GF-D8 (cell line): Measurements from ENCODE around the gene PDPR.
"Not testable (repeated sequence)": the region's sequence is repeated elsewhere in the genome, so short reads cannot be mapped to it uniquely, and the experiment has no call there.

Experiments
- DNase-seq: peaks from one replicate; lab custom pipeline; 2025; lab: John Stamatoyannopoulos, UW

PDPR gene

GRCh38 chr16:70113982-70114826 is at the start of gene PDPR:
Gene PDPR (plus strand): TSS chr16:70114332. CDS start chr16:70120493, 6,161 bp downstream.
- DNase-seq = peak; percentile 78

DNA sequence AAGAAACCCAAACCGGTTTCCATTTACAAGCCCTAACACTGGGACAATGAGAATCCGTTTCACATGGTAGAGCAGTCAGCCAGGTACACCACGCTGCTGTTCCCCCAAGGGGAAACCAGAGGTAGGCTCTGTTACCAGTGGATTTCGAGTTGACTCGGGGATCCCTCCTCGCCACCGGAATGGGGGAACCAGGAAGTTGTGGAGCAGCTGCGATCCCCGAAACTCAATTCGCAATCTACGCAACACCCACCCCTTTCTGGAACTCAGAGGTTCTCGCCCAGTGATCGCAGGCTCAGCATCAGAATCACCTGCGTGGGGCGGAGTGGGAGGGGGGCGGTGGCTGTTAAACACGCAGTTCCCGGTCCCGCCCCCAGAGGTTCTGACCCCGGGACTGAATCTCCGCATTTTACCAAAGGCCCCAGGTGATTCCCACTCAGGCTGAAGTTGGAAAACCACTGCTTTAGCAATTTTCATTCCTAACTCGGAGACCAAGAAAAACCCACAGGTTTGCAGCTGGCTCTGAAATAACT is 49.2 kb upstream of the PDPR start:
- not testable (repeated sequence) for DNase-seq

GRCh38 chr16:70065376-70065745 is 48.8 kb upstream of the PDPR start:
- not testable (repeated sequence) for DNase-seq

DNA sequence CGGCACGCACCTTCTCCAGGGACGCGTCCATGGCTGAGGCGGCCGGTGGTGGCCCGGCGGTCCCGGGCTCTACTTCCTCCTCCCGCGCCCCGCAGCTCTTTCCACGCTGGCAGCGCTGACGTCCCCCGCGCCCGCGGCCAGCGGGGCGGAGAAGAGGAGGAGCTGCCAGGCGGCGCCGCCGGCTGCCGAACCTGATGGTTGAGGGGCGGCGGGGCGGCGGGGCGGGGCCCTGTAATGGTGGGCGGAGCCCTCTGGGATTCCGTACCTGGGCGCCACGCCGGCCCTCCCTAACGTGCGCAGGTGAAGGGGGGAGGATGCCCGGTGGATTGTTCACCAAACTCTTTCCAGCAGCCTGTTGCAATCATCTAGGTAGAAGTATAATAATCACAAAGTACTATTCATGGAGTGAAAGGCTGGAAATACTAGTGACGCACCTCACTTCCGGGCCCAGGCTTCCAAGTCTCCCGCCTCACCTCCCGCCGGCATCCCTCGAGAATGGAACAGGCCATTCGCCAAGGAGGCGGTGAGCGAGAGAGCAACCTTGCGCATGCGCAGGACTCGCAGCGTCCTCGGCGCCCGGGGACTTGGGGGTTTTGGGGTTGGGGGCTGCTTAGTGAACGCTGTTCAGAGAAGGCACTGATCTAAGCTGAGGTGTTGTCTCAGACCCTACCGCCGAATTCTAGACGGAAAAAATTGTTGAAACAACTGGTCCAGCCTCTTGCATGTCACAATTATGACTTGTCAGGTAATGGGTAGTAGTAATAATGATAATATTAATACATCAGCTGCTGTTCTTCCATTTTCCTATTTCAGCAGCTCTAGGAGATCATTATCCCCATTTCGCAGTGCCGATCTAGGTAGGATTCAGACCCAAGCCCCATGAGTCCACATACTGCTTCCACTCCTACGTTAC is 48.1 kb upstream of the PDPR start:
- DNase-seq = peak; percentile 72

DNA sequence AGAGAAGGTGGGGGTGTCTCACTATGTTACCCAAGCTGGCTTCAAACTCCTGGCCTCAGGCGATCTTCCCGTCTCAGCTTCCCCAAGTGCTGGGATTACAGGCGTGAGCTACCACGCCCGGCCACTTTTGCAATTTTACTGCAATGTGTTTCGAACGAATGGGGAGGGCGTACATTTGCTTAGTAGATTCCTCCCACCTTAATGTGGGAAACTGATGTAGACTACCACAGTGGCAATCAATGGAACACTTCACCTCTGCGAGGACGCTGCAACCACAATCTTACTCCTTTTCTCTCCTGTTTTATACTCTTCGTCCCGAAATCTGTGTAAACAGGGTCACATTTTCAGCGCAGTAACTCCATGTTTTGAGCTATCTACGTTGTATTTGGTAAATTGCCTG is 47.4 kb upstream of the PDPR start:
- DNase-seq = not testable (repeated sequence)

DNA sequence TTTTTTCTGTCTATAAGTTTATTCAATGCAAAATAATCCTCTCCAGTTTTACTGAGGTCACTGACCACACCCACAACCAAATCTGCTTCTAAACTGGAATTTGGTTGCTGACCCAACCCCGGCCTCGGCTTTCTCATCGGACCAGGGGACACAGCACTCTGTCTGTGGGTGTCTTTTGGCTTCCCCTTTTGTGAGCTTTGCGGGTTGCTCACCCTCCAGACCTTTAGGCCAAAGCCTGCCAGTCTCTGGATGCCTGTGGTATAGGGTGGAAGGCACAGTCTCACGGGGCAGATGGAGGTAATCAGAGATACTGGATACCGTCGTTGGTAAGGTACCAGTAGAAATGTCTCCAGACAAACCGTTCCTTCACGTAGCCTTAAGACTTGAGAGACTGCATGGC is 35.1 kb upstream of the PDPR start:
- DNase-seq = not testable (repeated sequence)

DNA sequence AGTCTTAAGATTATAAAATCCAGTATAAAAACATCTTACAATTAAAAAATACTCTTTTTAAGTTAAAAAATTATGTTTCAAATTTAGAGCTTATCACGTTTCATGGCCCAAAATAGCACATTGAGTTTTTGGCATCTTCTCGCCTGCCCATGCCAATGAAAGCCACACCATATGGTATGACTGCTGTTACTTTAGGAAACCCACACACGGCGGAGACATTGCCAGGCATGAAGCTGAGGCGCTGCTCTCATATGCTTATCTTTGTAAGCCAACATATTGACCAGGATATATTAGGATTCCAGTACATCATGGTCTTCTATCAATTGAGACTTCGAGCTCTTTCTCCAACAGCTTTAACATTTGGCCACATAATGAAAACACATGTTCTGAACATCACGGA is 32.9 kb upstream of the PDPR start:
- DNase-seq = not testable (repeated sequence)

GRCh38 chr16:70083931-70084330 is 30.2 kb upstream of the PDPR start:
- not testable (repeated sequence) for DNase-seq

GRCh38 chr16:70088160-70088559 is 26.0 kb upstream of the PDPR start:
- not testable (repeated sequence) for DNase-seq

- not testable (repeated sequence) for DNase-seq
Observed at GRCh38 chr16:70088877-70089276, 25.3 kb upstream of the PDPR start.

DNA sequence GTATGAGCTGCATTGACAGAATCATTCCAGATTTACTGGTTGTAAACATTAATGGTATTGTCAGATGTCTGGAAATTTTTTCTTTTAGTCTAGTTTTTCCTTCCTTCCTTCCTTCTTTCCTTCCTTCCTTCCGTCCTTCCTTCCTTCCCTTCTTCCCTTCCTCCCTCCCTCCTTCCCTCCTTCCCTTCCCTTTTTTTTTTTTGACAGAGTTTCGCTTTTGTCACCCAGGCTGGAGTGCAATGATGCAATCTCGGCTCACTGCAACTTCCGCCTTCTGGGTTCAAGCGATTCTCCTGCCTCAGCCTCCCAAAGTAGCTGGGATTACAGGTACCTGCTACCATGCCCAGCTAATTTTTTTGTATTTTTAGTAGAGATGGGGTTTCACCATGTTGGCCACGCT is 24.8 kb upstream of the PDPR start:
- not testable (repeated sequence) for DNase-seq

- not testable (repeated sequence) for DNase-seq
Observed at GRCh38 chr16:70091104-70091503, 23.0 kb upstream of the PDPR start.

GRCh38 chr16:70094096-70094495 is 20.0 kb upstream of the PDPR start:
- DNase-seq = not testable (repeated sequence)

DNA sequence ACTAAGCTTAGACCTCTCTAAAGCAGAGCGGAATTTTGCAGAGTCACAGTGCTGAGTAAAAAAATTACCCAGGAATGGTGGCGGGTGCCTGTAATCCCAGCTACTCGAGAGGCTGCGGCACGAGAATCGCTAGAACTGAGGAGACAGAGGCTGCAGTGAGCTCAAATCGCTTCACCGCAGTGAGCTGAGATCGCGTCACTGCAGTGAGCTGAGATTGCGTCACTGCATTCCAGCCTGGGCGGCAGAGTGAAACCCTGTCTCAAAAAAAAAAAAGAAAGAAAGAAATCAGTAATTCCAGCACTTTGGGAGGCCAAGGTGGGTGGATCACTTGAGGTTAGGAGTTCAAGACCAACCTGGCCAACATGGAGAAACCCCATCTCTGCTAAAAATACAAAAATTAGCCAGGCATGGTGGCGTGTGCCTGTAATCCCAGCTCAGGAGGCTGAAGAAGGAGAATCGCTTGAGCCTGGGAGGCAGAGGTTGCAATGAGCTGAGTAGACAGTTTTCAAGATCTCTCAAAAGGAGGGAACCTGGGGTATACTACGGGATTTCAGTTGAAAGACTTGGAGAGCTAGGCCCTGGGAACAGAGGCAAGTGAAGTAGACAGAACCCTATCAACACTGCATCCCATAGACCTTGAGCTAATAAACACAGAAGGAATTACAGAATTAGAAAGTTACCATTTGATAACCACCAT is 4.4 kb upstream of the PDPR start:
- DNase-seq = not testable (repeated sequence)

GRCh38 chr16:70112162-70112561 is 2.0 kb upstream of the PDPR start:
- not testable (repeated sequence) for DNase-seq

GRCh38 chr16:70113599-70113981 is 542 bp upstream of the PDPR start:
- DNase-seq = not testable (repeated sequence)

GRCh38 chr16:70118354-70118753 is 4.2 kb downstream of the PDPR start:
- DNase-seq = not testable (repeated sequence)

GRCh38 chr16:70118776-70119175 is 4.6 kb downstream of the PDPR start:
- not testable (repeated sequence) for DNase-seq

DNA sequence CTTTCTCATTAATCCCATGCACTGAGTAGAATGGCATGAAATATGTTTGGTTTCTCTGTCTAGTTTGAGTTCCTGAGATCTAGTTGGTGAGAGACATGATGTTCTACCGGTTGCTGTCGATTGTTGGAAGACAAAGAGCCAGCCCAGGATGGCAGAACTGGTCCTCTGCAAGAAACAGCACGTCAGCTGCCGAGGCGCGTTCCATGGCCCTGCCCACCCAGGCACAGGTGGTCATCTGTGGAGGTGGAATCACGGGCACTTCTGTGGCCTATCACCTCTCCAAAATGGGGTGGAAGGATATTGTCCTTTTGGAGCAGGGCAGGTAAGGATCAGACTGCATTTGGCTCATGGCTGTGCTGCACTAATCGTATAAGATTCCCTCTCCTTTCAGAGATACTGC is 6.3 kb downstream of the PDPR start:
- not testable (repeated sequence) for DNase-seq

GRCh38 chr16:70123822-70124221 is 9.7 kb downstream of the PDPR start:
- not testable (repeated sequence) for DNase-seq

DNA sequence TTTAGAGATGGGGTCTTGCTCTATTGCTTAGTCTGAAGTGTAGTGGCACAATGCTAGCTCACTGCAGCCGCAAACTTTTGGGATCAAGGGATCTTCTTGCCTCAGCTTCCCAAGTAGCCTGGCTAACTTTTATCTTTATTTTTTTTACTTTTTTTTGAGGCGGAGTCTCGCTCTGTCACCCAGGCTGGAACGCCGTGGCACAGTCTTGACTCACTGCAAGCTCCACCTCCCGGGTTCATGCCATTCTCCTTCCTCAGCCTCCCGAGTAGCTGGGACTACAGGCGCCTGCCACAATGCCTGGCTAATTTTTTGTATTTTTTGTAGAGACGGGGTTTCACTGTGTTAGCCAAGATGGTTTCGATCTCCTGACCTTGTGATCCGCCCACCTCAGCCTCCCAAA is 12.1 kb downstream of the PDPR start:
- DNase-seq = not testable (repeated sequence)

DNA sequence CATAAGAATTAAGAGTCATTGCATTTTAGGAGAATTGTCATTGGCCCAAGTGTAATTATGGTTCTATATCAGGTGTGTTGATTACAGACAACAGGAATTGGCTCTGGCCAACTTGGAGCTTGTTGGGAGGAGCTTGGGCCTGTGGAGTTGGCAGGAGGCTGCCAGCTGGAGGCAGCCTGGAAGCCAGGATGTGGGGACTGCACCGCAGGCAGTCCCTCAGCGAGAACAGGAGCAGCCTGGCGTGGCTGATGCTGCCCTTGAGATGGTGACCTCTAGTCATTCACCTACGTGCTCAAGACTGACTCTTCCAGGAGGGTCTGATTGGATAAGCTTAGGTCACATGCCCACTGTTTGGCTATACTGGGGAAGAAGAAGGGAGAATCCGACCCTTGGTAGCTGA is 13.6 kb downstream of the PDPR start:
- DNase-seq = not testable (repeated sequence)
